ENCODE measurements around the gene PTPRC.

Gene PTPRC

DNA sequence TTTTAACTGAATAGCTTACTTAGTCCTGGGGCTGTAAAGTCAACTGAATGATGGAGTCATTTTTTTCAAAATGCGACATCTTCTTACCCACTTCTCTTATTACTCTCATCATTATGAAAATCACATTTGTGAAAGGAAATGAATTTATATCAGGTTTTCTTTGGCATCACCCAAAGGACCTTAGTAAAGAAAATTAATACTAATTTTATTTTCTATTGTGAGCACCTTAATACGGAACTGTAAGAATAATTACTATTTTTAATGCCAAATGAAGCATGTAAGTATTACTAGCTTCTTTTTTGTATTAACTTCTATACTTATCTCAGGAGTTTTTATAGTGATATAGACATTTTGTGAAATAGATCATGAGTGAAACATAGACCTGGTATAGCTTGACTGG lies 30.9 kb downstream of the PTPRC start:
- DNase-seq (ENCODE audit: low read depth in 2 of 2, low spot score in 1 of 2): no peak

DNA sequence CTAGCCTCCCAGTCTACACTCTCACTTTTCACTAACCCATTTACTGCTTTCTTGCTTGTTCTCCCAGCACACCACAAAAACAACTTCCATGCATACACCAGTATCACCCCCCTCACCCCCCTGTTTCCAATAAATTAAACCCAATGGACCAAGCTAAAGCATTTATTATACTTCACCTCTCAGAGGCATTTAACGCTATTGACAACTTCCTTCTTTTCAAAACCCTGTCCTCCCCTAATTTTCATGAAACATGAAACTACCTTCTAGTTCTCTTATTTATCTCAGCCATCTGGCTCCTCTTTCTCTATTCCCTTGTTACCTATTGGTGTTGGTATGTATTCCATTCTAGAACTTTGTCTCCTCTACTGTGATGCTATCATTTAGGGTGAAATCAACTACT lies 32.3 kb downstream of the PTPRC start:
- no peak for DNase-seq (ENCODE audit: low read depth in 2 of 2, low spot score in 1 of 2)

DNA sequence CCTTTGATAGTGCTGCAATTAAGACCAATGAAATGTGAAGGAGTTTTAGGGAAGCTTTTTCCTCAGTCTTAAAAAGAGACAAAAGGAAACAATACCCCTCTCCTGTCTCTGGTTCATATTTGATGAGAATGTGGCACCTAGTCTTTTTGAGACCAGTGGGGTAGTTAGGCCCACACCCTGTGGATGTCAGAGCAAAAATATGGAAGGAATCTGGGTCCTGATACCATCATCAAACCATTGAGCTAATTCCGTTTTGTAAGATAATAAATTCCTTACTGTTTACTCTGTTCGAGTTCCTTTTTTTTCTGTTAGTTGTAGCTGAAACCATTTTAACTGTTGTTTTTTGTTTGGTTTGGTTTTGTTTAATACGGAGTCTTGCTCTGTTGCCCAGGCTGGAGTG lies 33.3 kb downstream of the PTPRC start:
- no peak for DNase-seq (ENCODE audit: low read depth in 2 of 2, low spot score in 1 of 2)

DNA sequence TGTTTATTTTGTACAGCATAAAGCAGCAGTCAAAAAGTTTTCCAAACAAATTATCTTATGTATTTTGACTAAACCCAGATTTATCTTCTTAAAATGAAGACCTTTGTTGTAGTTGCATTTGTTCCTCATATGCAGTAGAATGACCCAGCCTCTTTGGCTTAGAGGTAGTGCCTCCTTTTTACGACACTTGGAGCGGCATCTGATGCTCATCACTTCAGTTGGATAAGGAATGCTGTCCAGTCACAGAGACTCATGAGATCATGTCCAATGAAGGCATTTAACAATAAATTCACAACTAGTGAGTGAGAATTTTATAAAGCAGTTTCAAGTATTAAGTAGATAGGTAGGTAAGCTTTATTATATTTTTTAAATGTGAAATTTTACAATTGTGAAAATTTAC lies 35.2 kb downstream of the PTPRC start:
- no peak for DNase-seq (ENCODE audit: low read depth in 2 of 2, low spot score in 1 of 2)

DNA sequence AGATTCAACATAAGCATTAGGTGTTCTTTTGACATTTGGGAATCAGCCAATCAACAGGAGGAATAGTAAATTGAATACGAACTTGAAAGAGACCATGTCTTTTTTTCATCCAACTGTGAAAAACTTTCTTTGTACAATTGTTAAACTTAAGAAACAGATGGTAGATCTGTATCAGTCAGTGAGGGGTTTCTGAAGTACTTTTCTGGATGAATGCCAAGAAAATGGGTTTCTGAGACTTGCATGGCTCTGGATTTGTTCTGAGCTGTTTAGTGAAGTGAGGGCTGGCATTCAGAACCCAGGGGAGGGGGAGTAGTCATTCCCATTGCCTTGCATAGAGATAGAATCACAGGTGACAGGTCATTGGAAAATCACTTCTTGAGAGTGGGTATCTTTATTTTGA lies 37.4 kb downstream of the PTPRC start:
- no peak for DNase-seq (ENCODE audit: low read depth in 2 of 2, low spot score in 1 of 2)

DNA sequence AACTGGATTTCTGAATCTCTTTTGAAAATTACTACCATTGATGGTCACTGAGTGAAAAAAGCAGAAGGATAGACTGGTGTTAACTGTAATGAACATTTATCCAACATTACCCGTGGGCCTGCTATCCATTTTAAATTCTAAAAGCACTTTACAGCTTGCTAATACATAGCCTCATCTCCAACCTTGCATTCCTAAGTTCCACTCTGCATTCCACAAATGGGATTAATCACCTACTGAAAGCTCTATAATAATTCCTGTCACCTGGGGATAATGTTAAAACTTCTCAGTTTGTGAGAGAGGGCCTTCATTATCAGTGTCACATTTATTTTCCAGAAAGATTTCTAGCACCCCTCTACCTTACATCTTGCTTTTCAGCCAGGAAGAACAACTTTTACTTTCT lies 38.2 kb downstream of the PTPRC start:
- no peak for DNase-seq (ENCODE audit: low read depth in 2 of 2, low spot score in 1 of 2)

DNA sequence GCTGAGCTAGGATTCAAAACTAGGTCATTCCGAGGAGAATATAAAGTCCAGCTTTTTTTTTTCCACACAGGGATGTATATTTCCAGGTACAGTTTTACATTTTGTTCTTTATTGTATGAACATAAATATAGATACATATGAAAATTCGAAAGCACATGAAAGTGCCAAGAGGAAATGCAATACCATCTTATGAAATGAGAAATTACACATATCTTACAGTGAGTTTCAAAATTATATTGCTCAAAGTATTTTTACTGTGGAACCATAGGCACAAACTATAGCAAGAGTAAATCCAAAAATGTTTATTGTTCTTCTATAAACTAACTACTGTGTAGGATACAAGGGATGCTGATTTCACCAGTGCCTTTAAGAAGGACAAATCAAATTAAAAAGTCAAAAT lies 39.0 kb downstream of the PTPRC start:
- DNase-seq (ENCODE audit: low read depth in 2 of 2, low spot score in 1 of 2): no peak

DNA sequence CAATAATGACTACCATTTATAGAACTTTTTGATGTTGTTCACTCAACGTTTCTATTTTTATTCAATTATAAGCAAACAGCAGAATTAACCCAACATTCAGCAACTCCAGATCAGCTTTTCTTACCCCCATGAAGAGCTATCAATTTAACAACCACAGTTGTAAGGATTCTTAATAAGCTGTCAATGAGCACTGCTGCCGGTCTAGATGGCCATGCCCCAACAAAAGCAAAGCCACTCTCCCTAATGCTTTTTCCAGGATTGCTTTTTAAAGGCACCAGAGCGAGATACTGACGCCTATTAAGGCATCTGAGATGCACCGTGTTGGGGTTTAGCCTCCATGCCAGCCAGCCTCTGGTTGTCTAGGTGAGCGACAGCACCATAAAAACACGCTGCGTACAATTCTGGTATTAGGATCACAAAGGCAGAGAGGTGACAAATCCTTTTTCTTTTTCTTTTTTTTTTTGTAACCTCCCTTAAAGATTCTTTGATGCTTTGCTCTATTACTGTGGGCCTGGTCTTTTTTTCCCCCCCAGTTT lies 39.5 kb downstream of the PTPRC start:
- DNase-seq (ENCODE audit: low read depth in 2 of 2, low spot score in 1 of 2): no peak

DNA sequence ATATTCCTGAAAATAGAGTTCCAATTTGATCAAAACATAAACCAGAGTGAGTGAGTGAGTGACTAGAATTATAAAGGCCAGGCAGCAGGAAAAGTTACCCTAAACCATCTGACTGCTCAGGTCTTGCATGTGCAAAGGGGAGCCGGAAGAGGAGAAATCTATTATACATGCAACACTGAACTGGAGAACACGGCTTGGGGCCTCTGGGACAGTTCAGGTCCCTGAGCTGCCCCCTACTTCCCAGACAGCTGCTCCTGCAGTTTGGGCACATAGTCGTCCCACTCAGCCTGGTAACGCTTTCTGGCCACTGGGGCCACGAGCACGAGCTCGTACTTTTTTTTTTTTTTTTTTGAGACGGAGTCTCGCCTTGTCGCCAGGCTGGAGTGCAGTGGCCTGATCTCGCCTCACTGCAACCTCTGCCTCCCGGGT lies 40.1 kb downstream of the PTPRC start:
- DNase-seq (ENCODE audit: low read depth in 2 of 2, low spot score in 1 of 2): no peak

DNA sequence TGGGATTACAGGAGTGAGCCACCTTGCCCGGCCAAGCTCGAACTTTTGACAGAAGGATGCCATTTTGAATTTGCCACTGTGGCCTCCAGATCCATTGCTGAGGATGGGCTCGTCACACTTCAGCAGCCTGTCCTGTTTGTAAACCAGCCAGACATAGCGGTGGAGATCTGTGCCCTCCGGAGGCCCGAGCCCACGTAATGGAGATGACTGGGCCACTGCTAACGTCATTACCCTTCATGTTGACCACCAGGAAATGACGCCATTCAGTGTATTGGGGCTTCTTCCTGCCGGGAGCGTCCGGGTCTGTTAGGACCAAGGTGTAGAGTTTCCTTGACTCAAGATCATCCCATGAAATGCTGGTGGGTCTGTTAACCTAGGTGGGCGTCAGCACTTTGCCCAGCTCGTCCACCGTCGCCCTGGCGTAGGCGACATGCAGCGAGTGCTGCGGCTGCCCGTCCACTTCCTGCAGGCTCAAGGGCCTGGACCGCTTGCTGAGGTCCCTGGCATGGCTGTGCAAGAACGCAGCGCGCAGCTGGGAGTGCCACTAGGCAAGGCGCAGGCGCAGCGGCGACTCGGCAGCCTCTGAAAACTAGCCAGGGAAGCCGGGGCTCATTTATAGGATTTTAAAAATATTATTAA lies 40.8 kb downstream of the PTPRC start:
- peak in 1 of 2 donors; percentile 24 for DNase-seq (ENCODE audit: low read depth in 2 of 2, low spot score in 1 of 2)

DNA sequence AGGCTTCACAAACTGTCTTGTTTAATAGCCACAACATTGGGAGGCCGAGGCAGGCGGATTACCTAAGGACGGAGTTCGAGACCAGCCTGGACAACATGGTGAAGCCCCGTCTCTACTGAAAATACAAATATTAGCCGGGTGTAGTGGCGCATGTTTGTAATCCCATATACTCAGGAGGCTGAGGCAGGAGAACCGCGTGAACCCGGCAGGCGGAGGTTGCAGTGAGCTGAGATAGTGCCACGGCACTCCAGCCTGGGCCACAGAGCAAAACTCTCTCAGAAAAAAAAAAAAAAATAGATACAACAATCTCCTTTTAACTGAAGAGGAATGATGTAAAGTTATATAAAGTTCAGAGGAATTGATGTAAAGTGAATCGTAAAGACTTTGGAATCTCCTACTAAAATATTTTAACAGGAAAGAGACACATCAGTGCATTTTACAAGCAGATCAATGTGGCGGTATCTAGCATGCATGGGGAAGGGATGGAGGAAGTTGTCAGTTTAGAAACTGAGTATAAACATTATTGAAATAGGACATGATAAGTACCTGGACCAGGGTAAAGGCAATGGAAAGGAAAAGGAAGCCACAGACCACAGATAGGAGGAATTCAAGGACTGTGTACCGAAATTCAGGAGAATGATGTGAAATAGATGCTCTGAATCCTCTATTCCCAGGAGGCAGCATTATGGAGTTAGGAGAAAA lies 41.5 kb downstream of the PTPRC start:
- DNase-seq (ENCODE audit: low read depth in 2 of 2, low spot score in 1 of 2): no peak

DNA sequence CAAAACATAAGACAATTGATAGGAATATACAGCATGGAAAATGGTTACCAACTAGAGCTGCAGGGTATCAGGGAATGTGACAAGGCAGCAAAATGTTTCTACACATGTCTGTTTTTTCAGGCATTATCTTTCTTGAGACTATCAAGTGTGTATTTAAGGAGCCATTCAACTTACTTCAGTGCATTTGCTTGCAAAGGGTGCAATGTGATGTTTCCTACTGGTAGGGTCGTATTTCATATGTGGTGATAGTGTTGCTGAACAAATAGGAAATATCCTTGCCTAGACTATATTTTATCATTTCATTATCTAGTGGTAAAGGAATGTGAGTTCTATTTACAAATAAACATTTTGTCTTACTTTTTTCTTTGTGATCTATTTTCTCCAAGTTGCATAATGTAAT lies 42.4 kb downstream of the PTPRC start:
- no peak for DNase-seq (ENCODE audit: low read depth in 2 of 2, low spot score in 1 of 2)

DNA sequence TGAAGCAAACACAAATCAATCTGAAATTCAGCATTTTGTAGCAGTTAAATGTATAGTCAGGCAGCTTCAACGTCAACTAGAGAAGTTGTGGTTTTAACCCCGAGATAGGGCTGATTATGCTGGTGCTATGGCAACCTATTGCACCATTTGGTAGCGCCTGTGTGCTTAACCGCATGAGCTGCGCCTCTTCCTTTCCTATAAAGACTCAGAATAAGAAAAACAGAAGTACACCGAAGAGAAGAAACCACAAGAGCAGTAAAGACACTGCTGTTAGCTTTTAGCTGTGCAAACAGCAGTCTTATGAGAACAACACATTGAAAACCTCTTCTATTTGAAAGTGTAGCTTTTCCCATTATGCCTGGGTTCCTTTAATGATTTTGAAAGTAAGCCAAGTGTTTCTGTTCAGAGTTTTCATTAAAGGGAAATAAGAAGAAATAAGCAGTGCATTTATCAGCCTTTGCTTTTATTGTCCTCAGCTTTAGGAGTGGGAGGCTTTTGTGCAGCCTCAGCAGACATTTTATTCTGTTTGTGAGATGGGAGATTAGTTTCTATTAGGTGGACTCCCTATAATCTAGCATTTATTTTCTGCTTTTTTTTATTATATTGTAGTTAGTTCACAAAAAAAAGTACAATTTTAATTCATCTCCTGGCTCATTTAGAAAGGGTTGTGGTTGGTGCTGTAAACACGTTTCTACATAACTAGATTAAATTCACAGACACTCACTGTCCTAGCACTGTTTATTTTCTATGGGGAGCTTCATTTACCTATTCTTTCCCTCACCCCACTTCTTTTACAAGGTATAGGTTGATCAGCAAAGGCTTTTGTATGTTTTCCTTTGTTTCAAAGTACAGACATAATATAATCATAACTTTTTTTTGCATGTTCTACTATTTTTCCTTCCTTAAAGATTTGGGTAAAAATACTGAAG lies 43.3 kb downstream of the PTPRC start:
- peak; percentile 44 to 70 for DNase-seq (ENCODE audit: low read depth in 2 of 2, low spot score in 1 of 2)

DNA sequence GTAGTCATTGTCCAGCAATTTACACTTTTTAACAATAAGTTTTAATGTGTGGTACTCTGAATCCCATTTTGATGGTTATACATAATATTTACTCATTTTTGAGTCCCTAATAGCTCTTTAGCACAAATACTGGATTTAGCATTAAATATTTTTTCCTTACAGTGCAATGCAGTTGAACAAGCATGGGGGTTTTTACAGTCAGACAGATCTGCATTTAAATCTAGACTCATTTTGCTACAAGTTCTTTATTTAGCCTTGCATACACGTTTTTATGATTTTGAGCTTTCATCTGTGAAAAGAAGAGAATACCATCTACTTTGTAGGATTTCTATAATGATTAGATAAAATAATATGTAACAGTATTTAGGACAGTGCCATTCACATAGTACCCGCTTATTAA lies 44.0 kb downstream of the PTPRC start:
- DNase-seq (ENCODE audit: low read depth in 2 of 2, low spot score in 1 of 2): no peak

DNA sequence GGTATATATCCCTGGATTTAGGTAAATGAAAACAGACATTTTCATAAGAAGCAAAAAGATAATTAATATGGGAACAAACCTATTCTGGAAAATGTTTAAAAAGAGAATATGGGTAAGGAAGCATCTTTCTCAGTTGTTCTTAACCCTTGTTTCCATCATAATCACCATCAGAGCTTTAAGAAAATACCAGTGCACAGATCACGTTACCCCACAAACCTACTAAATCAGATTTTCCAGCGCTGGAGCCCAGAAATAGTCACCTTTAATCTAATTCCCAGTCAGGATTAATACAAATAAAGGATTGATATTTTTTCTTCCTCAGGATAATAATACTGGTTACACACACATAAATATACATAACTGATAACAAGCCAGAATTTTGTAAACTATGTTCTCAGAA lies 44.6 kb downstream of the PTPRC start:
- no peak for DNase-seq (ENCODE audit: low read depth in 2 of 2, low spot score in 1 of 2)

DNA sequence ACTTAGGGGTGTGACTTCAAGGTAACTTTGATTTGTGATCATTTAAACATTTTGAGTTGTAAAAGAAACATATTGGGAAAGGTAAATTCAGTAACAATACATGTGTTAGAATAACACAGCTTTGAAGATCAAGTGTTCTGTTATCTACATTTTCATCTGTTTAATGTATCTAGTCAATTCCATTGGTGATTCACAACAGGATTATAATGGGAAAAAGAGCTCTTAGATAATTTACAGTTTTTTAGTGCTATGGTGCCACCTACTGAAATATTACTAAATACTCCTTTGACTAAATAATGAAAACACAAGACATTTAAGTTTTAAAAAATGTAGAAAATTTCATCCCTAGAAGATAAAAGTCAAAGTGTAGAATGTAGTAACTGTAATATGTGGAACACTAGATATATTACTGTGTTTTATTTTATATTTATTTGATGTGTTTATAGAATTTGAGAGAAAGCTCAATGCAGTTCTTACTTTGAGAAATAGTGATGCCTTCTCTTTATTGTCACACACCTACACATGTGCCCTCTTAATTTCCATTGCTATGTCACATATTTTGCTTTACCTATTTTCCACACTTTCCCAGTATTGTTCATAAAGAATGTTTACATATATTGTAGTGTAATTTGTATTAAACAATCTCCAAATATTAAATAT lies 47.4 kb downstream of the PTPRC start:
- no peak for DNase-seq (ENCODE audit: low read depth in 2 of 2, low spot score in 1 of 2)

DNA sequence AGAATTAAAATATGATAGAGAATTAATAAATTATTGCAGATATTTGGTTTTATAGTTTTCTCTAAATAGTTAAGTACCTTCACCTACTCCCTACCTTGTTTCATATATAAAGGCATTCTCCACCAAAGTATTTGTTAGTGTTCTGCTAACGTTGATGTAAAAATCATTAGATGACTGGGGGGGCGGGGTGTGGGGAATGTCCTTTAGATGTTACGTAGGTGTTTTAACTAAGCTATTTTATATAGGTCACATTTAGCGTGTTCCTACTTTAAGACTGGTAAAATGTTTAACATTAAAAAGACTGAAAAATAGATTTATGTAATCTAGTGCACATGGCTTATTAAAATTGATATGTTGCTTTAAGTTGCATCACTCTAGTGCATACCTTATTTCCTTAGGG lies 48.6 kb downstream of the PTPRC start:
- DNase-seq (ENCODE audit: low read depth in 2 of 2, low spot score in 1 of 2): no peak

DNA sequence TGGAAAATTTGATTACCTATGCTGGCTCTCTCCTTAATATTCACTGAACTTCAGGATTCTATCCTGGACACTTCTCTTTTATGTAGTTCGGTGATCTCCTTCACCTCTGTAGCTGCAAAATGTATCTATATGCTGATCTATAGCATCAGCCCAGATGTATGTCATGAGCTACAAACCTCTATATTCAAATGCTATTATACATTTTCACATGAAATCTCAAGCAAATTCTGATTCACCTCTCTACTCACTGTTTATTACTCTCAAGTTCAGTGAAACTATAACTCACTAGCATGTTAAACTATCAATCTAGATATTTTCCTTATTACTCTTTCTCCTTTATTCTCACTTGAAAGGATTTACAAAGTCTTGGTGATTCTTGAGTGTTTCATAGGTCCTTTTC lies 52.2 kb downstream of the PTPRC start:
- DNase-seq (ENCODE audit: low read depth in 2 of 2, low spot score in 1 of 2): no peak

DNA sequence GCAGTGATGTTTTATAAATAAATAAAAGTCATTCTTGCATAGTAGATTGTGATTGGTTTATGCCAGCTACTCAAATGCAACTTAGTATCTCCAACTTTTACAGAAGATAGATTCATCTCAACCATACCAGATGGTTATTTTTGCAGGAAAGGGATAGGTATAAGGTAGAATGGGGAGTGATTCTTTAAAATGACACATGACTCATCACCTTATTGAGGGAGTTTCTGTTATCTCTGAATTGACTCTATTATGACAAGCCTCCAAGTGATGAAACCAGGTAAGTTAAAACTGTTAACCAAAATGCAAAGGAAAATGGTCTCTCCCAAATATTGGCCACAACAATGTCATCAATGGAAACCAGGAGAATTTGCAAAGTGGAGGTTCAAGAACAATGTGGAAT lies 54.5 kb downstream of the PTPRC start:
- DNase-seq (ENCODE audit: low read depth in 2 of 2, low spot score in 1 of 2): no peak

DNA sequence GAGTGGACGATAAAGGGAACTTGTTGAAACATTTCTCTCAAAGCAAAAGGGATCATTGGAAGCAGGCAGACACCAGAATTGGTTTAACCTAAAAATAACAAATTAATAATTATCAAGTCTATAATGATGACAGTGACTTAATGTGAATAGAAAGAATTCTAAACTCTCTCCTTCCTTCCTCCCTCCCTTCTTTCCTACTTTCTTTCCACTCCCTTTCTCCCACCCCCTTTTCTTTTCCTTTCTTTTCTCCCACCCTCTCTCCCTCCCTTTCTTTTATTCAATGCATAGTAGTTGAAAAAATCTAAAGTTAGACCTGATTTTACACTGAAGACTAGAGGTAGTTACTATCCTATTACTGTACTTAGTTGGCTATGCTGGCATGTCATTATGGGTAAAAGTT lies 55.7 kb downstream of the PTPRC start:
- DNase-seq (ENCODE audit: low read depth in 2 of 2, low spot score in 1 of 2): no peak

DNA sequence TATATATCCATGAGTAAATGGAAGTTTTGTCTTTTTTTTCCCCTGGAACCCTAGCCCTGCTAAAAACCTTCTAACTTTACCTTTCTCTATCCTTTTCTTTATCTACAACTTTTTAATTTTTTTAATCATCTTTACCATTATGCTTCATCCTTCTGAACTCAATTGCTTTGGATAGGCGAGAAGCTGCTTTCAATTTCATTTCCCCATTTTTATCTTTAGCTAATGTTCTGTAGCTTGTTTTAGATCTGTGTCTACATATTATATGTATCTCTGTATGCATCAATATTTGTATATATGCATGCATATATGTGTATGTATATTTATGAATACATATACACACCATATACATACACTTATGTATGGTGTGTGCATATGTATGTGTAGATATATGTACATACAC lies 57.4 kb downstream of the PTPRC start:
- DNase-seq (ENCODE audit: low read depth in 2 of 2, low spot score in 1 of 2): no peak

All from stimulated activated CD8-positive, alpha-beta memory T cell treated with anti-CD3 and anti-CD28 coated beads, Interleukin-4, amount 100 ng/mL, for 4 hours (primary cell).